Thyroid gland (tissue), 4 donors: ENCODE data around the gene ADCY7.

Experiments
- CTCF ChIP-seq, 6 experiments: fragments of 200-600 bp in 3 of 6; fragments of 450-650 bp in 3 of 6; sonication (generic) in 3 of 6; IDR thresholded peaks; one replicate each; pipeline ENCODE4 v1.5.1; 2016 to 2019; ENCODE audit warnings: antibody characterized with exemption in 6 of 6, mild to moderate bottlenecking in 2 of 6, inconsistent platforms in 1 of 6, moderate library complexity in 1 of 6
- POLR2A ChIP-seq, 2 donors: fragments of 450-650 bp; IDR thresholded peaks; one replicate each; pipeline ENCODE4 v1.6.1; 2017; ENCODE audit warnings: antibody characterized with exemption in 2 of 2, mild to moderate bottlenecking in 2 of 2, moderate library complexity in 1 of 2

- TF ChIP-seq CTCF (IDR thresholded peaks at IDR 0.05) (no peak), POLR2A (IDR thresholded peaks at IDR 0.05) (no peak)
These were observed 22.2 kb upstream of the ADCY7 start for GRCh38 chr16:50244140-50244503.
